Pancreas (tissue), 10 donors: ENCODE data around the gene WDR43. TPM values are rescaled to one million over a fixed set of nuclear protein-coding genes. Genes with fewer than 3 reads are reported as not detected.

Source experiments
- ATAC-seq, 4 donors: fragments of 200-7000 bp; cut with Tn5 transposase; one replicate each; pipeline versions ENCODE4 v1.8.0 to v1.9.1; 2020; ENCODE audit warnings: mild to moderate bottlenecking in 4 of 4, moderate library complexity in 4 of 4
- DNase-seq, 6 donors: peaks; one replicate each; pipeline ENCODE4 v3.0.0-alpha.2; 2020
- FAIRE-seq: peaks from 2 replicates; lab custom pipeline; 2012; peaks lifted over from hg19 to GRCh38; lab: Jason Lieb, UNC
- H3K27ac ChIP-seq, 4 donors: fragments of 200-600 bp; sonication (generic); 1 replicate in 3 of 4; 2 replicates in 1 of 4; pipeline versions ENCODE4 v1.5.0 to v1.8.0; 2020
- H3K27me3 ChIP-seq, 4 donors: fragments of 200-600 bp; one replicate each; pipeline ENCODE4 v1.8.0; 2021
- H3K36me3 ChIP-seq, 3 donors: fragments of 200-600 bp; sonication (generic) in 1 of 3; one replicate each; pipeline versions ENCODE4 v1.5.0 to v1.8.0; 2020 to 2021
- H3K4me1 ChIP-seq, 3 donors: fragments of 200-600 bp; one replicate each; pipeline ENCODE4 v1.8.0; 2021
- H3K4me3 ChIP-seq, 4 donors: fragments of 200-600 bp; sonication (generic) in 2 of 4; one replicate each; pipeline versions ENCODE4 v1.5.0 to v1.8.0; 2020 to 2021
- H3K9me3 ChIP-seq, 4 donors: fragments of 200-600 bp; one replicate each; pipeline ENCODE4 v1.8.0; 2021
- CTCF ChIP-seq, 4 donors: fragments of 200-600 bp; sonication (generic) in 3 of 4; IDR thresholded peaks; one replicate each; pipeline versions ENCODE4 v1.5.0 to v1.8.0; 2021; ENCODE audit warnings: antibody characterized with exemption in 4 of 4
- WGBS, 2 donors: extraction: QIAGEN DNeasy Blood & Tissue Kit; methylation state at CpG; one replicate each; pipeline ENCODE4 v1.1.7; 2013; 5-methylcytosine and 5-hydroxymethylcytosine counted together
- intact Hi-C, 3 donors: fragments of 100-400 bp; cut with DNase I; formaldehyde crosslinking; loops; one replicate each; pipeline versions ENCODE4 v1.11.1 to v1.14.2; 2022
- polyA plus RNA-seq, 2 donors: library from polyadenylated mRNA; stranded (reverse); fragments of 200-250 nt; gene quantifications; one replicate each; pipeline ENCODE4 v1.2.3, GENCODE V29; 2013
- total RNA-seq, 6 donors: library from RNA; stranded (reverse); fragmentation: NEBNext Ultra II Directional in 4 of 6; extraction: Animal tissue kit (Norgen Biotek cat#: 25700) in 4 of 6; gene quantifications; one replicate each; pipeline versions ENCODE4 v1.2.1 to v1.2.4, GENCODE V29; 2021 to 2023
- donor health status: healthy with polysubstance abuse.
- donor health status: DM: no; HTN: no; CAD: no; lungs with moderate emphysema.
- donor health status: DM: no; HTN: no; CAD: no.
- donor health status: control.
- donor health status: control.
- donor health status: Bipolar disorder and iron deficiency.
- donor health status: DM: yes; HTN: yes; CAD: no.
- donor health status: DM: no; HTN: no; CAD: no.
- donor health status: DM: no; HTN: no; CAD: no.
- donor health status: DM: yes; HTN: yes; CAD: no.

The WDR43 gene
- total and polyA plus RNA-seq, 8 donors, result 4.5 to 31.9 (median 22.6) TPM

DNA sequence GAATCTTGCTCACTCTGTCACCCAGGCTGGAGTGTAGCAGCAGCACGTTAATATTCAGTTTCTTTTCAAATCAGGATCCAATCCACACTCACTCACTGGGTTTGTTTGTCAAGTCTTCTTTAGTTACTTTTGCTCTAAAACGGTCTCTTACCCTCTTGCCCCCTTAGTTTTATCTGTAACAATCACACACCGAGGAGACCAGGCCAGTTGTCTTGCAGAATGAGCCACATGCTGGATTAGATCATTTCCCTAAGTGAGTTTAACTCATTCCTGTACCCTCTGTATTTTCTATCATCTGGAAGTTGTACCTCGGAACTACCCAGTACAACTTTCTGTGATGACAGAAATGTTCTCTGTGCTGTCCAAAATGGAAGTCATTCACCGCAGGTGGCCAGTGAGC, 65.9 kb downstream of the WDR43 start:
- Histone ChIP-seq H3K36me3 (no peaks in the 10 kb centered on the region), H3K4me1 (no peaks in the 10 kb centered on the region), H3K4me3 (no peak overlapping the region), H3K27ac (no peak overlapping the region), H3K27me3 (no peaks in the 10 kb centered on the region), H3K9me3 (no peaks in the 10 kb centered on the region)
- intact Hi-C loops, result loop anchor here in 2 of 3 donors (5.0 to 10.0 kb wide), 2 partner anchors 234 to 242 kb away; no protein-coding TSS in a partner anchor
- no peak for TF ChIP-seq CTCF (IDR thresholded peaks at IDR 0.05)
- WGBS, 2 donors, result 41 to 48% methylated on average over 5 of the region's 5 CpGs
- no peak for FAIRE-seq
- DNase-seq, result no peak
- ATAC-seq, result no peak

- no peak for DNase-seq
- H3K4me3 ChIP-seq, result no peak overlapping the region
- no peaks in the 10 kb centered on the region for H3K9me3 ChIP-seq
- no peak for TF ChIP-seq CTCF (IDR thresholded peaks at IDR 0.05)
- H3K27ac ChIP-seq, result no peak overlapping the region
- no peak for ATAC-seq
- FAIRE-seq, result no peak
- intact Hi-C loops, result loop anchor here in 2 of 3 donors (5.0 to 10.0 kb wide), 2 partner anchors 232 to 240 kb away; no protein-coding TSS in a partner anchor
- no peaks in the 10 kb centered on the region for H3K4me1 ChIP-seq
- no peaks in the 10 kb centered on the region for H3K27me3 ChIP-seq
- H3K36me3 ChIP-seq, result no peaks in the 10 kb centered on the region
- WGBS, 2 donors, result 81 to 91% methylated on average over 1 of the region's 1 CpG
These were observed 68.0 kb downstream of the WDR43 start for GRCh38 chr2:28962505-28962904.

DNA sequence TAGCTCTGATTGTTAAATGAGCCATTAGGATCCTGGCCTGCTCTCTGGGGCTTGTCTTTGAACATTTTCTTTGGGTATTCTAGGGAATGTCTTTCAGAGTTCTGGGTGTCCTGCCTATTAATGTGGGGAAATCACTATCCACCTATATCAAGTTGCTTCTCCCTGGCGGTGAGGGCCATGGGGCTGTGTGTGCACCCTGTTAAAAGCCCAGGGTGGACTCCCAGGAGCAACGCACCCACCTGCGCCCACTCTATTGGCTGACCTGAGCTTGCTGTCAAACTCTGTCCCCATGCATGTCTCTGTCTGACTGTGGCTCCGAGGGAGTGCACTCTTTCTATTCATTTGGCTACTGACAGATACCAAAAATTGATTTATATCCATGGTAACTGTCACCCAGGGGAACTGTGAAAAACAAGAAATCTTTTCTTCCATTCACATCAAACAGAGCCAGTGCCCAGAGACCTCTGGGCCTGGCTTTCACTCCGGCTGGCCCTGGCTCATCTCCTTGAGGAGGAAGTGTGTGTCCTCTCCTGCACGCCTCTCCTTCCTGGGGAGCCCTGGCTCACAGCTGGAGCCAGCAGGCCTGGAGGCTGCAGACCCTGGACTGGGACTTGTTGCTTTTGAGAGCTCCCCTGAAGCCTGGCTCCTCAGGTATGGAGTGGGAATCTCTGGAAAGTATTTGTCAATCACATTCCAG, 76.1 kb downstream of the WDR43 start:
- no peaks in the 10 kb centered on the region for H3K27me3 ChIP-seq
- H3K4me3 ChIP-seq, result no peak overlapping the region
- ATAC-seq, result no peak
- FAIRE-seq, result no peak
- intact Hi-C loops, result no loop called here
- 88 to 91% methylated on average over 6 of the region's 6 CpGs for WGBS, 2 donors
- no peak overlapping the region for H3K27ac ChIP-seq
- H3K36me3 ChIP-seq, result no peaks in the 10 kb centered on the region
- no peak for TF ChIP-seq CTCF (IDR thresholded peaks at IDR 0.05)
- no peaks in the 10 kb centered on the region for H3K9me3 ChIP-seq
- H3K4me1 ChIP-seq, result no peaks in the 10 kb centered on the region
- no peak for DNase-seq

- FAIRE-seq (no peak), ATAC-seq (no peak), DNase-seq (no peak)
- no peaks in the 10 kb centered on the region for H3K36me3 ChIP-seq
- H3K4me3 ChIP-seq, result no peak overlapping the region
- H3K27ac ChIP-seq, result no peak overlapping the region
- TF ChIP-seq CTCF (IDR thresholded peaks at IDR 0.05), result no peak
- H3K9me3 ChIP-seq, result no peaks in the 10 kb centered on the region
- intact Hi-C loops, result no loop called here
- H3K27me3 ChIP-seq, result no peaks in the 10 kb centered on the region
- no peaks in the 10 kb centered on the region for H3K4me1 ChIP-seq
- WGBS, 2 donors, result 72 to 77% methylated on average over 6 of the region's 6 CpGs
These were observed 78.4 kb downstream of the WDR43 start for GRCh38 chr2:28972778-28973335.

GRCh38 chr2:28974252-28974651, 79.8 kb downstream of the WDR43 start:
- intact Hi-C loops, result no loop called here
- FAIRE-seq, result no peak
- no peak for DNase-seq

More at GRCh38 chr2:28974252-28974651, 79.8 kb downstream of the WDR43 start:
- no peak overlapping the region for H3K4me3 ChIP-seq
- H3K36me3 ChIP-seq, result no peaks in the 10 kb centered on the region
- no peaks in the 10 kb centered on the region for H3K9me3 ChIP-seq
- no peaks in the 10 kb centered on the region for H3K4me1 ChIP-seq
- ATAC-seq, result no peak
- no peak overlapping the region for H3K27ac ChIP-seq
- H3K27me3 ChIP-seq, result no peaks in the 10 kb centered on the region
- no peak for TF ChIP-seq CTCF (IDR thresholded peaks at IDR 0.05)
- 91 to 94% methylated on average over 4 of the region's 4 CpGs for WGBS, 2 donors
